Stimulated activated CD4-positive, alpha-beta T cell treated with anti-CD3 and anti-CD28 coated beads, Interleukin-2, amount 100 ng/mL, for 48 hours (primary cell): ENCODE measurements around the gene CERS2.
"Not testable (repeated sequence)": the region's sequence is repeated elsewhere in the genome, so short reads cannot be mapped to it uniquely, and the experiment has no call there.

Experiments
- DNase-seq, 2 donors: peaks; one replicate each; pipeline ENCODE4 v3.0.0-alpha.2; 2020

CERS2 gene

GRCh38 chr1:150968491-150968890 is 6.1 kb downstream of the CERS2 start:
- no peak for DNase-seq

DNA sequence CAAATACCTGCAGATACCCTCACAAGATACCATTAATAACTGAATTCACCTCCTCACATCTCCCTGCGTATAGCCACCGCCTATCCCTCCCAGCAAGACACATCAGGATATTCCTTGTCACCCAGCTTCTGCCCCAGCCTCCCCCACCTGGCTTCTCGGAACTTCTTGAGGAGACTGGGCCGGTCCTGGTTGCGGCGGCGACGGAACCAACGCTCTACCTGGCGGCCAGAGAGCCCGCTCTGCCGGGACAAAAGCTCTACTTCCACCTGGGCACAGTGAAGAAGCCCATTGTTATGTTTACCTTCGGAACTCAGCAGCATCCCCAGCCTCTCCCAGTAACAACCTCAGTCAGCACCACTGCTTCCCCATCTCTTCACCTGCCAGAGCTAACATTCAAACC is 6.7 kb downstream of the CERS2 start:
- DNase-seq = no peak

GRCh38 chr1:150966011-150966410 is 8.6 kb downstream of the CERS2 start:
- DNase-seq = no peak

DNA sequence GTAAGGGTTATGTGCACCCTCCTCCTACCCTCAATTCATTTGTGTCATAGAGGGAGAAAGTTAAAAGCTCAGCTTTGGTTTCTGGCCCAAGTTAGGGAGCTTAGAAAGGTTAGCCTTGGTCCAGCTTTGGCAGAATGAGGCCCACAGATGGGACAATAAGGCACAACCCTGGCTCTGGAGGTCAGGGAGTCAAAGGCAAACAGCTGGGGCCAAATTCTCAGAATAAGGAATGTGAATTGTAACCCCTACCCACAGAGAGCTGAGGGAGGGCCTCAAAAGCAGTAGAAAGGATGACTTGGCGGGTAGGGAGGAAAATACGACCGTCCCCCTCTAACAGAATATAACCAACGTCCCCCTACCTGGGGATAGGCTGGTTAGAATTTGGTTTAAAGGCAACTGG is 9.0 kb downstream of the CERS2 start:
- no peak for DNase-seq

GRCh38 chr1:150964164-150964489 is 10.5 kb downstream of the CERS2 start:
- DNase-seq = no peak

- DNase-seq = no peak
Observed at GRCh38 chr1:150963321-150964163, 11.1 kb downstream of the CERS2 start.

DNA sequence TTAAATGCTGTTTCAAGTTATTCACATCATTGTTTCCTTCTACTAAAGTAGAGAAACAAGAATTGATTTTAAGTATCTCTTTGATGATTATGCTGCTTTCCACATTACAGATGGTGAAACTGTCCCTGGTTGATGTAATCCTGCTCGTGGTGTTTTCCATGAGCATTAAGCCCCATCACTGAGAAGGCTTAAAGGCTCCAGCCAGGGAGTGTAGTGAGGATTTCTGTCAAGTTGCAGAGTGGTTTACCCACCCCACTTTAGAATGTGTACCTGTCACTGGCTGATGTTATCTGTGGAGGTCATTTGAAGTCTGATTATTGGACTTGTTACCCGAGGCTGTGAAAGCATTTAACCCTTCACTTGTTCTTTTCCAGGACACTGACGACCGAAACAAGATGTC is 12.9 kb downstream of the CERS2 start:
- no peak for DNase-seq

DNA sequence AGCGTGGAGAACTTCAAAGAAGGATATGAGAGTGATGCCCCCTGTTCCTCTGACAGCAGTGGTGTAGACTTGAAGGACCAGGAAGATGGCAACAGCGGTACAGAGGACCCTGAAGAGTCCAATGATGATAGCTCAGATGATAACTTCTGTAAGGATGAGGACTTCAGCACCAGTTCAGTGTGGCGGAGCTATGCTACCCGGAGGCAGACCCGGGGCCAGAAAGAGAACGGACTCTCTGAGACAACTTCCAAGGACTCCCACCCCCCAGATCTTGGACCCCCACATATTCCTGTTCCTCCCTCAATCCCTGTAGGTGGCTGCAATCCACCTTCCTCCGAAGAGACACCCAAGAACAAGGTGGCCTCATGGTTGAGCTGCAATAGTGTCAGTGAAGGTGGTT is 14.0 kb downstream of the CERS2 start:
- no peak for DNase-seq

DNA sequence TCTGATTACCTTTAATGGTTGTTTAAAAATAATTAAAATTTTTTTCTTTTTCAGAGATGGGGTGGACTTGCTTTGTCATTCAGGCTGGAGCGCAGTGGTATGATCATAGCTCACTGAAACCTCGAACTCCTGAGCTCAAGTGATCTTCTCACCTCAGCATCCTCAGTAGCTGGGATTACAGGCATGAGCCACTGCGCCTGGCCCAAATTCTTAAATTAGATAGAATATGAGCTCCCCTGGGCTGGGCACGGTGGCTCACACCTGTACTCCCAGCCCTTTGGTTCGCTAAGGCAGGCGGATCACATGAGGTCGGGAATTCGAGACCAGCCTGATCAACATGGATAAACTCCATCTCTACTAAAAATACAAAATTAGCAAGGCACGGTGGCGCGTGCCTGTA is 17.0 kb downstream of the CERS2 start:
- DNase-seq = no peak

- no peak for DNase-seq
Observed at GRCh38 chr1:150955280-150955679, 19.4 kb downstream of the CERS2 start.

- no peak for DNase-seq
Observed at GRCh38 chr1:150954708-150955107, 19.9 kb downstream of the CERS2 start.

DNA sequence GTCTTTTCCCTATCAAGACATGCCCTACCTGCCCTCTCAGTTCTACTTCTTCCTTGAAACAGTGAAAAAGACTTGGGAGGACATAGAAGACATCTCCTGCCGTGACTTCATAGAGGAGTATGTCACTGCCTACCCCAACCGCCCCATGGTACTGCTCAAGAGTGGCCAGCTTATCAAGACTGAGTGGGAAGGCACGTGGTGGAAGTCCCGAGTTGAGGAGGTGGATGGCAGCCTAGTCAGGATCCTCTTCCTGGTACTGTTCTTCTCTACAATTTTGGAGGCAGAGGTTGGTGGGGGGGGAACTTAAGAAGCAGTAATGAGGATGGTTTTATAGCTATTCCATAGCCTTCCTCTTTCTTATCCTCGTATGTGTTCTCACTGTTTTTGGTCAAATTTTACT is 29.8 kb downstream of the CERS2 start:
- DNase-seq = no peak

DNA sequence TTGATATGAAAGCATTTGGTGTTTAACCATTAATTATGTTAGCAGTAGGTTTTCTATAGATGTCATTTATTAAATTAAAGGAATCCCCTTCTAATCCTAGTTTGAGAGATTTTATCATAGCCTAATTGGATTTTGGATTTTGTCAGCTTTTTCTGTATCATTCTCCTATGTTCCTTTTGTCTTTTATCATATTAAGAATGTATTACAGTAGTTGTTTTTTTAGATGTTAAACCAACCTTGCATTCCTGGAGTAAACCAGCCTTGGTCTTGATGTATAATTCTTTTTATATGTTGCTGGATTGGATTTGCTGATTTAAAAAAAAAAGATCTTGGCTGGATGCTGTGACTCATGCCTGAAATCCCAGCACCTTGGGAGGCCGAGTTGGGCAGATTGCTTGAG is 42.9 kb downstream of the CERS2 start:
- no peak for DNase-seq

- not testable (repeated sequence) for DNase-seq
Observed at GRCh38 chr1:150928775-150929174, 45.9 kb downstream of the CERS2 start.

DNA sequence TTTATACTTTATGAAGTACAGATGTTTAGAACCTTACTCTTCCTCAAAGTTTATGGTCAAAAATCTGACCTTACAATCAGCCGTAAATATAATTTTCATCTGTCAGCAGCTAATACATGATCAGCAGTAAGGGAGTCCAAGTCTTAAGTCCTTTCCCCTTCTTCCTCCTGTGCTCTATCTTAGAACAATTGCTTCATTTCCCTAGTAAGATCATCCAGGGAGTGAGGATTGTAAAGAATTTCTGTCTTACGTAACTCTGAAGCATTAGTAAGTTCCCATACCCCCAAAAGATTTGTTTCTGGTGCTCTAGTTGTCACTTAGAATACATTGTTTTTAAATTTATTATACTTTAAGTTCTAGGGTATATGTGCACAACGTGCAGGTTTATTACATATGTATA is 46.3 kb downstream of the CERS2 start:
- no peak for DNase-seq

DNA sequence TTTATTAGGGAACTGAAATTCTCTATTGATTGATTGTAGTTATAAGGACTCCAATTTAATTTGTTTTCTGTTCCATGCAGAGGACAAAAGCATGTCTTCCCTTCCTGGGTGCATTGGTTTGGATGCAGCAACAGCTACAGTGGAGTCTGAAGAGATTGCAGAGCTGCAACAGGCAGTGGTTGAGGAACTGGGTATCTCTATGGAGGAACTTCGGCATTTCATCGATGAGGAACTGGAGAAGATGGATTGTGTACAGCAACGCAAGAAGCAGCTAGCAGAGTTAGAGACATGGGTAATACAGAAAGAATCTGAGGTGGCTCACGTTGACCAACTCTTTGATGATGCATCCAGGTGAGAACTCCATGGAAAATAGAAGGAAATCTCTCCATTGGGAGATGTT is 47.0 kb downstream of the CERS2 start:
- DNase-seq = no peak

DNA sequence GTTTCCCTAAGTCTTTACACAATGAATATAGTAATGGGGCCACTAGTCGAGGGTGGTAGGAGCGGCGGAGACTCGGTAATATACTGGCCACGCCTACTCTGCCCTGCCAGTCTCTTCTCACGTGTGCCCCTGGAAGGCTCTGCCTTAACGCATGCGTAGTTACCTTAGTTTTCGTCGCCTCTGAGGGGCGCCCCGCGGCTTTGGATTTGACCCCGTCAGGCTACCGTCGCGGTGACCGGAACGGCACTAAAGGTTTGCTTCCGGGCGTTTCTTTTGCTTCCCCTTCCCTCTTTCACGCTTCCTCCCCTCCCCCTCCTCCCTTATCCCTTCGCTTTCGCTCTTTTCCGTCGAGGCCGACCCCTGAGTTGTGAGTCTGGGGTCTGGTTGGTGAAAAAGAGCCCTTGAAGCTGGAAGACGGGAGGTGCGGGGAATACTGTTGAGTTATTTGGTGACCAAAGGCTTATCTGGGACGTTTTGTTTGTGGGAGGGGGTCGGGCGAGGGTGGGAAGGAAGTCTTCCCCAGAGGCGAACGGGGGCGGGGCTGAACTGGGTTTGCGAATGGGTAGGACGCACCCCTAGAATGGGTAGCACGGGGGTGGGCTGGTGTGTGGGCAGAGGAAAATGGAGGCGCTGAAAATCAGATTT is 48.4 kb downstream of the CERS2 start, which contains the start of gene SETDB1:
Gene SETDB1 (plus strand): TSS at position 267 of the 645 bp plus-strand sequence. CDS start 1,352 bp downstream, outside the sequence.
- DNase-seq = peak; percentile 91 to 92

DNA sequence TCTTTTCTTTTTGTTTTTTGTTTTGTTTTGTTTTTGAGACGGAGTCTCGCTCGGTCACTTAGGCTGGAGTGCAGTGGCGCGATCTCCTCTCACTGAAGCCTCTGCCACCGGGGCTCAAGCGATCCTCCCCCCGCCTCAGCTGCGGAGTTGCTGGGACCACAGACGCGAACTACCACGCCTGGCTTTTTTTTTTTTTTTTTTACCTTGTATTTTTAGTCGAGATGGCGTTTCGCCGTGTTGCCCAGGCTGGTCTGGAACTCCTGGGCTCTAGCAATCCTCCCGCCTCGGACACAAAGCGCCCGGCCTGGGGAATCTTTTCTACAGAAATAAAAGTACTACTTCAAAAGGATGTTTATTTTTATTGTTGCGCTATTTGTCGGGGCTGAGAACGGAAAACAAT is 49.6 kb downstream of the CERS2 start:
- DNase-seq = no peak

GRCh38 chr1:150922519-150922975 is 52.1 kb downstream of the CERS2 start:
- peak; percentile 73 to 76 for DNase-seq

GRCh38 chr1:150917387-150917786 is 57.2 kb downstream of the CERS2 start:
- DNase-seq = no peak
